Daoy (cell line): Measurements from ENCODE around the gene NDUFB7. TPM values are rescaled to one million over a fixed set of nuclear protein-coding genes. Genes with fewer than 3 reads are reported as not detected.

Experiments used
- DNase-seq: peaks from one replicate; pipeline ENCODE4 v3.0.0-alpha.2; 2015; ENCODE audit warnings: low read depth
- total RNA-seq: library from RNA; depleted of rRNA; stranded (reverse); fragments of >200 nt; shearing (Covaris generic); gene quantifications from 2 replicates; pipeline ENCODE4 v1.2.3, GENCODE V29; 2014; rRNA removed

The NDUFB7 gene
- total RNA-seq, 1 experiment from 2014 or later, result 435 TPM

DNA sequence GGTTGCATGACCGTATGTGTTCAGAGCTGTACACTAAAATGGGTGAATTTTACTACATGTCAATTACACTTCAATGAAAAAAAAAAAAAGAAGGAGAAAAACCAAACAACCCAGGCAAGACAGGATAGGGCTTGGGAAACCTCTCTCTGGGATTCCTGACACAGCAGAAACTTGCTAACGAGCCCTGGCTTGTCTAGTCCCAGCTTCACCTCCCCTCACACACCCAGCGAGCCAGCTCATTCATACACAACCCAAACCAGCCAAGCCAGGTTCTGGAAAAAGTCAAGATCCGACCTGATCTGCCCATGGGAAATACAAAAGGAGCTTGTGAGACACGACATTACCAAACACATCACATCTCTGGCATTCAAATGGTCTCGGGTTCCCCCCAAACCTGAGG lies 46.1 kb downstream of the NDUFB7 start:
- no peak for DNase-seq

DNA sequence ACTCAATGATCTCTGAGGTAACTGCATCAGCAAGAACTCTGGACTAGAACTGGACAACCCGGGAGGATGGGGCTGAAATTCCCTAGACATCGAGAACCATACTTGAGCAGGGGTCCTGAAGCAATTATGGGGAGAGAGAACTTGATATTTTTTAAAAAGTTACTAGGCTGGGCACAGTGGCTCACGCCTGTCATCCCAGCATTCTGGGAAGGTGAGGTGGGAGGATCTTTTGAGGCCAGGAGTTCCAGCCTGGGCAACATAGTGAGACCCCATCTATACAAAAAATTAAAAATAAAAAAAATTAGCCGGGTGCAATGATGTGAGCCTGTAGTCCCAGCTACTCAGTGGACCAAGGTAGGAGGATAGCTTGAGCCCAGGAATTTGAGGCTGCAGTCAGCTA lies 51.3 kb downstream of the NDUFB7 start:
- no peak for DNase-seq

DNA sequence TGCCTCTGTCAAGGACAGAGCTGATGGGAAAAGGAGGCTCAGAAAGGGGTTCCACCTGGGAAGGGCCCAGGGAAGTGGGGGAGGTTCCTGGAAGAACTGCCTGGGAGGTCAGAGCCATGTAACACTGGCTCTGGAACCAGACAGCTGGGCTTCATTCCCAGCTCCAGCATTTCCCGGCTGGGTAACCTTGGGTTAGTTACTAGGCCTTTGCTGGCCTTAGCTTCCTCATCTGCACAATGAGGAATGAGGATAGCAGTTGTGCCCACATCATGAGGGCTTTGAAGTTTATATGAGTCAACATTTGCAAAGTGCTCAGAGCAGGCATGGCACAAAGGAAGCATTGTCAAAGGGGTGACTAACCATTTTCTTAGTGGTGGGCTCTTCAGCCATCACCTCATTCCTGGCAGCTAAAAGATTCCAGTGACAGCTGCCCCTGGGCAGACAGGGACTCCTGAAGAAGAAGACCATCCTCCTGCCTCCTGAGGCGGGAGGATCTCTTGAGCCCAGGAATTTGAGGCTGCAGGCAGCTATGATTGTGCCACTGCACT lies 51.9 kb downstream of the NDUFB7 start:
- peak; percentile 91 for DNase-seq

DNA sequence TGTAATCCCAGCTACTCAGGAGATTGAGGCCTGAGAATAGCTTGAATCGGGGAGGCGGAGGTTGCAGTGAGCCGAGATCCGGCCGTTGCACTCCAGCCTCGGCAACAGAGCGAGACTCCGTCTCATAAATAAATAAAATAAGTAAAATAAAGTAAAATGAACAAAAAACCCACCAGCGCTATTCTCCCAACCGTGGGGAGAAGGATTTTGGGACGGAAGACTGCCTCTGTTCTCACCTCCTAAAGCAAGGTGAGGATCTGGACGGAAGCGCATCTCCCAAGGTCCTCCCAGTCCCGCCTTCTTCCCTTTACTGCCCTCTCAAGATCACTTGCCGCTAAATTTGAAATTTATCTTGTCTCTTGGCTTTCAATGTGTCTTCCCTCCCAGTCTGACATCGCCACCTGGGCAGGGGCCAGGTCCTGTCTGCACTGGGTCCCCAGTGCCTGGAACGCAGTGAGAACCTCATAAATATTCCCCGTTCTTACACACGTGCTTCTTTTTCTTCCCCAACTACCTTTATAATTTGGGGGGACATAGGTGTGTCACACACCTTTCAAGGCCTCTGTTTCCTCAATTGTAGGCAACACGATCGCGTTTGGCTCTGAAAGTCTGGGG lies 52.5 kb downstream of the NDUFB7 start:
- no peak for DNase-seq

DNA sequence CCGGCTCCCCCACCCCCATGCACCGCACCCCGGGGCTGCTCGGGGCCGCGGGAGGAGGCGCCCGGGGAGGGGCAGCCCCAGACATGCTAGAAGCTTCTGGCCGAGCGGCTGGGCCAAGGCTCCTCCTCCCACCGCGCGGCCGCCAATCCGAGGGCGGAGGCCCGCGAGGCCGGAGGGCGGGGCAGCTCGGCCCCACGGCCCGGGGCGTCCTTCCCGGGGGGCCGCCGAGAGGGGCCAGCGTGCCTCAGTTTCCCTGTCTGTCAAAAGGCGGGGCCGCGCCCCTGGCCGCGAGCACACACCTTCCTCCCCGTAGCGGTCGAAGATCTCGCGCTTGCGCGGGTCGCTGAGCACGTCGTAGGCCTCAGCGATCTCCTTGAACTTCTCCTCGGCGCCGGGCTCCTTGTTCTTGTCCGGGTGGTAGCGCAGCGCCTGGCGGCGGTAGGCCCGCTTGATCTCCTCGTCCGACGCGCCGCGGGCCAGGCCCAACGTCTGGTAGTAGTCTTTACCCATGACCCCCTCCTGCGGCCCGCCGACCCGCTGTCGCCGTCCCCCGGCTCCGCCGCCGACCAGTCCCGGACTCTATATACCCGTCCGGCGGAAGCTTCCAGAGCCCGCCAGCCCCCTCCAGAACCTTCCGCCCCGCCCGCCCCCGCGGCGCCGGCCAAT lies 53.9 kb downstream of the NDUFB7 start, which contains the start of gene DNAJB1:
Gene DNAJB1, minus strand, starts transcription at position 558 of the 666 bp plus-strand sequence. Its CDS starts 48 bp downstream, at position 510.
- peak; percentile 84 for DNase-seq

DNA sequence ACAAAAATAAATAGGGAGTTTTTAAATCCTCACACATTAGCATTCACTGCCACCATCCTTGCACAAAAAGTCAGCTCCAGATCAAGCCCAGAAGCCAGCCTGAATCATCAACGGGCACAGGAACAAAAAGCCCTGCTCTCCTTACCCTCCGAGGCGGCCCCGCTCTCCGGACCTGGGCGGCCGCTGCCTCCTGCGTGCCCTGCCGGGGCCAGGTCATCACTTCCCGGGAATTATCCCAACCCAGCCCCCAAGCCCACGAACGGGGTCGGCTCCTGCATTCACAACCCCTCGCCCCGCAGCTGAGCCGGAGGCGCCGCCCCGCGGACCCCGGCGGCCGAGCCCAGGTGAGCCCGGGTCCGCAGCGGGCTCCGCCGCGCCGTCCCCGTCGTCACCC lies 54.4 kb downstream of the NDUFB7 start:
- no peak for DNase-seq

DNA sequence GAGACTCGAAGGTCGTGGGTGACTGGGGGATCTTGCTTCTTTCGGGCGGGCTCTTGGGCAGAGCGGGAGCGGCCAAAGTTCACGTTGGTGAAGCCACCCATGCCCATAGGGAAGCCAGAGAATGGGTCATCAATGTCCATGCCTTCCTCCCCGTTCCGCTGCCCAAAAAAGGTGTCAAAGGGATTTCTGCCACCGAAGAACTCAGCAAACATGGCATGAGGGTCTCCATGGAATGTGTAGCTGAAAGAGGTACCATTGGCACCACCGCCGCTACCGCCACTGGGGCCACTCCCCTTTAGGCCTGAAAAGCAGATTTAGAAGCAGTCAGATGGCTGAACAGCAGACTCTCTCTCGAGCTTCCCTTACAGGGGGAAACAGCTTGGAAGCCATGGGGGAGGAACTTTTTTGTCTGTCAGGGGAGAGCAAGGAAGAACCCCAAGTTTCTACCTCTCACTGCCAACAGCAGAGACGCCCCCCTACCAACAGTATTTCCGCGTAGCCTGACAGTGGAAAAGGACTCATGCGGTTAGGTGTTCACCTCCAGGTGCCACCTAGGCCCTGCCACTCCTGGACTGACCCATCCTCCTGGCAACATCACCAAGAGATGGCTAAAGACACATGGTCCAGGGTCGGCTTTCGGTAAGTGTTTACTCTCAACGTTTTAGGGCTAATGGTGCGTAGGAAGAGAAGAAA lies 55.0 kb downstream of the NDUFB7 start:
- DNase-seq, result no peak

Other genes starting within 250 kb of the NDUFB7 start
- gene ADGRE5, start 190.6 kb downstream of the NDUFB7 start, total RNA-seq, result 19.3 and 22.6 TPM in 2 replicates
- 207 and 210 TPM in 2 replicates for gene DDX39A, start 152.7 kb downstream of the NDUFB7 start, total RNA-seq
- 52.6 and 59.2 TPM in 2 replicates for gene PKN1, start 138.8 kb downstream of the NDUFB7 start, total RNA-seq
- gene PTGER1, start 96.7 kb downstream of the NDUFB7 start, total RNA-seq, result not detected in 2 replicates
- gene GIPC1, start 75.9 kb downstream of the NDUFB7 start, total RNA-seq, result 71.9 and 107 TPM in 2 replicates
- gene DNAJB1, start 53.7 kb downstream of the NDUFB7 start, total RNA-seq, result 87.0 and 98.1 TPM in 2 replicates
- 33.1 and 39.1 TPM in 2 replicates for gene TECR, start 42.5 kb downstream of the NDUFB7 start, total RNA-seq
- gene CLEC17A, start 11.0 kb upstream of the NDUFB7 start, total RNA-seq, result 0.42 TPM in 1 of 2 replicates, not detected in the other
- gene ADGRE3, start 102.8 kb upstream of the NDUFB7 start, total RNA-seq, result not detected in 2 replicates
- 7.1 and 14.7 TPM in 2 replicates for gene ZNF333, start 118.0 kb upstream of the NDUFB7 start, total RNA-seq
- gene ADGRE2, start 206.5 kb upstream of the NDUFB7 start, total RNA-seq, result 0.09 and 0.17 TPM in 2 replicates